Esophagus muscularis mucosa (tissue), 4 donors: ENCODE measurements around the gene ZFAND6. TPM values are rescaled to one million over a fixed set of nuclear protein-coding genes. Genes with fewer than 3 reads are reported as not detected.

Experiments used
- DNase-seq: peaks from one replicate; pipeline ENCODE4 v3.0.0-alpha.2; 2017; ENCODE audit errors: extremely low spot score
- H3K27ac ChIP-seq, 4 donors: fragments of 200-600 bp; sonication (generic); replicated peaks in 1 of 4; 1 replicate in 3 of 4; 2 replicates in 1 of 4; pipeline ENCODE4 v1.5.1; 2016 to 2019; ENCODE audit warnings: mild to moderate bottlenecking in 1 of 4
- H3K27me3 ChIP-seq, 4 donors: fragments of 200-600 bp; sonication (generic); one replicate each; pipeline versions ENCODE4 v1.5.1 to v1.6.0; 2016 to 2019
- H3K36me3 ChIP-seq, 4 donors: fragments of 200-600 bp; sonication (generic); one replicate each; pipeline ENCODE4 v1.5.1; 2016 to 2019
- H3K4me1 ChIP-seq, 4 donors: fragments of 200-600 bp; sonication (generic); one replicate each; pipeline ENCODE4 v1.5.1; 2016 to 2019
- H3K4me3 ChIP-seq, 4 donors: fragments of 200-600 bp; sonication (generic); 1 replicate in 2 of 4; 2 replicates in 2 of 4; pipeline ENCODE4 v1.5.1; 2016 to 2019; ENCODE audit warnings: mild to moderate bottlenecking in 4 of 4, moderate library complexity in 1 of 4
- H3K9me3 ChIP-seq, 4 donors: fragments of 200-600 bp; sonication (generic); 1 replicate in 3 of 4; 2 replicates in 1 of 4; pipeline ENCODE4 v1.5.1; 2016 to 2019
- CTCF ChIP-seq, 3 experiments: fragments of 200-600 bp in 2 of 3; fragments of 450-650 bp in 1 of 3; sonication (generic) in 2 of 3; IDR thresholded peaks; one replicate each; pipeline ENCODE4 v1.5.1; 2017 to 2019; ENCODE audit warnings: antibody characterized with exemption in 3 of 3, mild to moderate bottlenecking in 2 of 3, moderate library complexity in 1 of 3
- EP300 ChIP-seq: sonication (generic); formaldehyde crosslinking; IDR thresholded peaks from one replicate; pipeline ENCODE4 v1.6.1; 2017; ENCODE audit warnings: antibody characterized with exemption
- POLR2A ChIP-seq: fragments of 450-650 bp; IDR thresholded peaks from one replicate; pipeline ENCODE4 v1.6.1; 2017; ENCODE audit warnings: antibody characterized with exemption, moderate library complexity, mild to moderate bottlenecking, low read depth
- POLR2AphosphoS5 ChIP-seq, 2 donors: sonication (generic); formaldehyde crosslinking; IDR thresholded peaks; one replicate each; pipeline ENCODE4 v1.6.1; 2017; ENCODE audit warnings: antibody characterized with exemption in 2 of 2
- WGBS: methylation state at CpG from one replicate; pipeline ENCODE4 v1.1.5; 2018; 5-methylcytosine and 5-hydroxymethylcytosine counted together
- intact Hi-C: fragments of 100-400 bp; cut with DNase I; formaldehyde crosslinking; loops from one replicate; pipeline ENCODE4 v1.15.1; 2023
- total RNA-seq, 4 donors: library from RNA; depleted of rRNA; stranded (reverse); fragments of >200 nt; gene quantifications; one replicate each; pipeline versions ENCODE4 v1.1.0 to v1.2.1, GENCODE V29; 2016

Gene ZFAND6
- total RNA-seq, 4 donors from 2014 or later: 80.2 to 134 (median 107) TPM

GRCh38 chr15:80141916-80142598, 82.6 kb downstream of the ZFAND6 start:
- 93% methylated on average over 5 of the region's 5 CpGs for WGBS
- H3K9me3 ChIP-seq: no peaks in the 10 kb centered on the region
- intact Hi-C loops: no loop called here
- peaks cover 0 to 8% (median 0%) of the 10 kb centered on the region in 4 donors for H3K36me3 ChIP-seq
- H3K4me3 ChIP-seq: no peak overlapping the region
- peaks cover 0 to 6% (median 4%) of the 10 kb centered on the region in 4 donors for H3K4me1 ChIP-seq
- no peak for DNase-seq
- TF ChIP-seq POLR2AphosphoS5 (IDR thresholded peaks at IDR 0.05) (no peak), CTCF (IDR thresholded peaks at IDR 0.05) (no peak), POLR2A (no peak), EP300 (no peak)
- H3K27me3 ChIP-seq: no peaks in the 10 kb centered on the region
- H3K27ac ChIP-seq: no peak overlapping the region

- no peak overlapping the region for H3K4me3 ChIP-seq
- H3K27me3 ChIP-seq: no peaks in the 10 kb centered on the region
- DNase-seq: no peak
- no peaks in the 10 kb centered on the region for H3K9me3 ChIP-seq
- WGBS: 75% methylated on average over 5 of the region's 5 CpGs
- H3K4me1 ChIP-seq: no peaks in the 10 kb centered on the region
- no peak overlapping the region for H3K27ac ChIP-seq
- no peak for TF ChIP-seq POLR2AphosphoS5 (IDR thresholded peaks at IDR 0.05)
- TF ChIP-seq CTCF (IDR thresholded peaks at IDR 0.05): no peak
- TF ChIP-seq EP300: no peak
- no peak for TF ChIP-seq POLR2A
- H3K36me3 ChIP-seq: peaks cover 0 to 7% (median 0%) of the 10 kb centered on the region in 4 donors
- intact Hi-C loops: no loop called here
Observed at GRCh38 chr15:80142646-80143045, 83.2 kb downstream of the ZFAND6 start.

GRCh38 chr15:80151148-80151547, 91.7 kb downstream of the ZFAND6 start:
- Histone ChIP-seq H3K4me3 (no peak overlapping the region), H3K4me1 (peaks cover 10 to 34% (median 20%) of the 10 kb centered on the region in 4 donors), H3K9me3 (no peaks in the 10 kb centered on the region), H3K36me3 (no peaks in the 10 kb centered on the region), H3K27me3 (no peaks in the 10 kb centered on the region), H3K27ac (peak overlapping the region in 2 of 4 donors; percentile 84 to 86)
- WGBS: 79% methylated on average over 6 of the region's 6 CpGs
- intact Hi-C loops: no loop called here
- TF ChIP-seq CTCF (IDR thresholded peaks at IDR 0.05) (no peak), EP300 (no peak), POLR2A (no peak), POLR2AphosphoS5 (IDR thresholded peaks at IDR 0.05) (no peak)
- no peak for DNase-seq

GRCh38 chr15:80151576-80151975, 92.1 kb downstream of the ZFAND6 start:
- no peak for DNase-seq
- intact Hi-C loops: no loop called here
- H3K9me3 ChIP-seq: no peaks in the 10 kb centered on the region
- peak overlapping the region in 2 of 4 donors; percentile 64 to 75 for H3K4me3 ChIP-seq
- no peaks in the 10 kb centered on the region for H3K27me3 ChIP-seq
- TF ChIP-seq EP300 (no peak), CTCF (IDR thresholded peaks at IDR 0.05) (no peak), POLR2AphosphoS5 (IDR thresholded peaks at IDR 0.05) (no peak), POLR2A (no peak)
- no peaks in the 10 kb centered on the region for H3K36me3 ChIP-seq
- peak overlapping the region; percentile 82 to 86 (median 84) for H3K27ac ChIP-seq
- WGBS: 57% methylated on average over 3 of the region's 3 CpGs
- peaks cover 10 to 34% (median 20%) of the 10 kb centered on the region in 4 donors for H3K4me1 ChIP-seq
